Suprapubic skin (tissue), 4 donors: ENCODE results near the gene ELOVL3. TPM values are rescaled to one million over a fixed set of nuclear protein-coding genes. Genes with fewer than 3 reads are reported as not detected.
"Not testable (repeated sequence)": the region's sequence is repeated elsewhere in the genome, so short reads cannot be mapped to it uniquely, and the experiment has no call there.

Source experiments
- DNase-seq, 2 donors: peaks; one replicate each; pipeline ENCODE4 v3.0.0-alpha.2; 2019; ENCODE audit warnings: low spot score in 2 of 2
- H3K27ac ChIP-seq: fragments of 200-600 bp; sonication (generic); one replicate; pipeline ENCODE4 v1.5.1; 2019
- H3K27me3 ChIP-seq: fragments of 200-600 bp; sonication (generic); one replicate; pipeline ENCODE4 v1.5.1; 2019
- H3K36me3 ChIP-seq: fragments of 200-600 bp; sonication (generic); one replicate; pipeline ENCODE4 v1.5.1; 2019
- H3K4me1 ChIP-seq: fragments of 200-600 bp; sonication (generic); one replicate; pipeline ENCODE4 v1.5.1; 2019
- H3K4me3 ChIP-seq: fragments of 200-600 bp; sonication (generic); one replicate; pipeline ENCODE4 v1.5.1; 2019; ENCODE audit warnings: mild to moderate bottlenecking
- H3K9me3 ChIP-seq: fragments of 200-600 bp; sonication (generic); one replicate; pipeline ENCODE4 v1.5.1; 2019
- EP300 ChIP-seq: sonication (generic); formaldehyde crosslinking; IDR thresholded peaks from one replicate; pipeline ENCODE4 v1.6.1; 2017; ENCODE audit warnings: antibody characterized with exemption
- POLR2A ChIP-seq, 2 donors: fragments of 450-650 bp; IDR thresholded peaks; one replicate each; pipeline ENCODE4 v1.6.1; 2017; ENCODE audit warnings: antibody characterized with exemption in 2 of 2, mild to moderate bottlenecking in 2 of 2, moderate library complexity in 2 of 2
- POLR2AphosphoS5 ChIP-seq, 3 donors: sonication (generic); formaldehyde crosslinking; IDR thresholded peaks; one replicate each; pipeline ENCODE4 v1.6.1; 2017; ENCODE audit warnings: antibody characterized with exemption in 3 of 3
- WGBS: methylation state at CpG from one replicate; pipeline ENCODE4 v1.1.5; 2018; 5-methylcytosine and 5-hydroxymethylcytosine counted together
- total RNA-seq, 4 donors: library from RNA; depleted of rRNA; stranded (reverse); fragments of >200 nt; gene quantifications; one replicate each; pipeline ENCODE4 v1.1.0, GENCODE V29; 2016
- TF ChIP-seq, protein P1 (sequence below), 2 donors: fragments of 200-600 bp in 1 of 2; fragments of 450-650 bp in 1 of 2; sonication (generic) in 1 of 2; IDR thresholded peaks; one replicate each; pipeline ENCODE4 v1.5.1; 2016 to 2019; ENCODE audit warnings: antibody characterized with exemption in 2 of 2, mild to moderate bottlenecking in 1 of 2, moderate library complexity in 1 of 2

The ELOVL3 gene
- total RNA-seq, 4 donors from 2014 or later: 16.9 to 84.1 (median 56.5) TPM

DNA sequence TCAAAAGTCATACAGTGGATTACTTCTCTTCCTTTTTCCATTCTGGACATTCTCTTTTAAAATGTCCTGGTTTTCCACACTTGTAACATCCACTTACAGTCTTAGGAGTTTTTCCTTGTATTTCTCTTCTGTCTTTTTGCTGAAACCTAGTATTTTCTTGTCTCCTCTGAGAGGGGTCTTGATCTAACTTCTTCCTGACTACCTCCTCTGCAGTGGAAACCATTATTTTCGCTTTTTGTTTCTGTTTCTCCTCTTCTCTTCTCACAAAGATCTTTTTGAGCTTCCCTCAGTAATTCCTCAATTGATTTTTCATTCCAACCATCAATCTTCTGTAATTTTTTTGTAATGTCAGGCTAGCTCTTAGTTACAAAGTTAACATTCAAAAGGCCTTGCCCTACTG lies 23.7 kb upstream of the ELOVL3 start:
- no peak for DNase-seq
- Histone ChIP-seq H3K27me3 (no peaks in the 10 kb centered on the region), H3K36me3 (no peaks in the 10 kb centered on the region), H3K27ac (no peak overlapping the region), H3K4me1 (no peaks in the 10 kb centered on the region), H3K9me3 (peaks cover 3% of the 10 kb centered on the region), H3K4me3 (no peak overlapping the region)
- TF ChIP-seq POLR2A (IDR thresholded peaks at IDR 0.05) (no peak), POLR2AphosphoS5 (IDR thresholded peaks at IDR 0.05) (no peak), EP300 (no peak)
- TF ChIP-seq, protein P1, sequence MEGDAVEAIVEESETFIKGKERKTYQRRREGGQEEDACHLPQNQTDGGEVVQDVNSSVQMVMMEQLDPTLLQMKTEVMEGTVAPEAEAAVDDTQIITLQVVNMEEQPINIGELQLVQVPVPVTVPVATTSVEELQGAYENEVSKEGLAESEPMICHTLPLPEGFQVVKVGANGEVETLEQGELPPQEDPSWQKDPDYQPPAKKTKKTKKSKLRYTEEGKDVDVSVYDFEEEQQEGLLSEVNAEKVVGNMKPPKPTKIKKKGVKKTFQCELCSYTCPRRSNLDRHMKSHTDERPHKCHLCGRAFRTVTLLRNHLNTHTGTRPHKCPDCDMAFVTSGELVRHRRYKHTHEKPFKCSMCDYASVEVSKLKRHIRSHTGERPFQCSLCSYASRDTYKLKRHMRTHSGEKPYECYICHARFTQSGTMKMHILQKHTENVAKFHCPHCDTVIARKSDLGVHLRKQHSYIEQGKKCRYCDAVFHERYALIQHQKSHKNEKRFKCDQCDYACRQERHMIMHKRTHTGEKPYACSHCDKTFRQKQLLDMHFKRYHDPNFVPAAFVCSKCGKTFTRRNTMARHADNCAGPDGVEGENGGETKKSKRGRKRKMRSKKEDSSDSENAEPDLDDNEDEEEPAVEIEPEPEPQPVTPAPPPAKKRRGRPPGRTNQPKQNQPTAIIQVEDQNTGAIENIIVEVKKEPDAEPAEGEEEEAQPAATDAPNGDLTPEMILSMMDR (IDR thresholded peaks at IDR 0.05): no peak
- WGBS: 77% methylated on average over 1 of the region's 1 CpG

DNA sequence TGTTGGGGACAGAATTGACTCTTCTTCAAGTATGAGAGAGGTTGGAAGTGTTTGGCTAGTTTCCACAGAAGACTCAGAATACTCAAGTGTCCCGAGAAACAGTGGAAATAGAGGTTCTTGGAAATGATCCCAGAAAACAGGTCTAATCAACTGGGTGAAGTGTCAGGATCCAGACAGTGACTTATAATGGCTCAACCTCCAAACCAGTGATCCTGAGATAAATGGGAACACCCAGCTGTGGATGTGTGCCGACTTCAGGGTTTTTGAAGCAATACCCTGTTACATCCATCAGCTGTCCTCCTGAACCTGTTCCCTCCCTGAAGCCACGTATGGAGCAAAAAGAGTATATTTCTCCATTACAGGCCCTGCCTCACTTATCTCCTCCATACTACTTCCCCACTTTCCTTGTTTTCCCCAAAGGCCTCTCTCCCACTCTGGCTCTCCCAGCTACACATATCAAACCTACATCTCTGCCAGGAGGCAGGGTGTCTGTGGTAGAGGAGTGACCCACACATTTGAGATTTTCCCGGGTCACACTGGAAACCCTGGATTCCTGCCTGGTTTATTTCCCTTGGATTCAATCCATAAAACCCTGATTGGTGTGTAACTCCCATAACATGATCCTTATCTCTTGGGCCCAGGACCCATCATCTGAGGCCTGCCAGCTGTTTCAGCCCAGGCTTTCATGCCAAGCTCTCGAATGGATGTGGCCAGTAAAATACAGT lies 17.6 kb upstream of the ELOVL3 start:
- TF ChIP-seq POLR2A (IDR thresholded peaks at IDR 0.05): no peak
- TF ChIP-seq POLR2AphosphoS5 (IDR thresholded peaks at IDR 0.05): no peak
- TF ChIP-seq, protein P1 (IDR thresholded peaks at IDR 0.05): no peak
- TF ChIP-seq EP300: no peak
- H3K4me3 ChIP-seq: no peak overlapping the region
- no peaks in the 10 kb centered on the region for H3K36me3 ChIP-seq
- no peak for DNase-seq
- no peak overlapping the region for H3K27ac ChIP-seq
- H3K9me3 ChIP-seq: peaks cover 3% of the 10 kb centered on the region
- peaks cover 5% of the 10 kb centered on the region for H3K4me1 ChIP-seq
- H3K27me3 ChIP-seq: no peaks in the 10 kb centered on the region
- 39% methylated on average over 5 of the region's 5 CpGs for WGBS

DNA sequence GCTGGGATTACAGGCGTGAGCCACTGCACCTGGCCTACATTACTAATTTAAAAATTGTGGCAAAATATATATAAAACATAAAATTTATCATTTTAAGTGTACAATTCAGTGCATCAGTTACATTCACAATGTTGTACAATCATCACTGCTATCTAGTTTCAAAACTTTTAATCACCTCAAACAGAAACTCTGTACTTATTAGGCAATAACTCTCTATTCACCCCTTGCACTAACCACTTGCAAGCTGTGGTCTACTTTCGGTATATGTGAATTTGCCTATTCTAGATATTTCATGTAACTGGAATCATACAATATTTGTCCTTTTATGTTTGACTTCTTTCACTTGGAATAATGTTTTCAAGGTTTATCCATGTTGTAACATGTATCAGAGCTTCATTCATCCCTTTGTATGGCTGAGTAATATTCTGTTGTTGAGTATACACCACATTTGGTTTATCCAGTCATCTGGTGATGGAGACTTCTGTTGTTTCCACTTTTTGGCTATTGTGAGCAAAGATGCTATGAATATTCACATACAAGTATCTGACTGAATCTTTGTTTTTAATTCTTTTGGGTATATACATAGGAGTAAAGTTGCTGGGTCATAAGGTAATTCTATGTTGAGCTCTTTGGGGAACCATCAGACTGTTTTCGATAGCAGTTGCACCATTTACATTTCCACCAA lies 14.3 kb upstream of the ELOVL3 start:
- WGBS: 78% methylated on average over 3 of the region's 3 CpGs
- peaks cover 5% of the 10 kb centered on the region for H3K4me1 ChIP-seq
- DNase-seq: no peak

DNA sequence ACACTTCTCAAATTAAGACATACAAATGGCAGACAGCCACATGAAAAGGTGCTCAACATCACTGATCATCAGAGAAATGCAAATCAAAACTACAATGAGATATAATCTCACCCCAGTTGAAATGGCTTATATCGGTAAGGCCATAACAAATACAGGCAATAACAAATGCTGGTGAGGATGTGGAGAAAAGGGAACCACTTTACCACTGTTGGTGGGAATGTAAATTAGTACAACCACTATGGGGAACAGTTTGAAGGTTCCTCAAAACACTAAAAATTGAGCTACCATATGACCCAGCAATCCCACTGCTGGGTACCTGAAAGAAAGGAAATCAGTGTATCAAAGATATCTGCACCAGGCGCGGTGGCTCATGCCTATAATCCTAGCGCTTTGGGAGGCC lies 12.5 kb upstream of the ELOVL3 start:
- not testable (repeated sequence) for H3K27ac ChIP-seq, H3K9me3 ChIP-seq, H3K27me3 ChIP-seq, H3K4me3 ChIP-seq, H3K36me3 ChIP-seq, H3K4me1 ChIP-seq, DNase-seq
- WGBS: 64% methylated on average over 4 of the region's 4 CpGs

More for the DNA sequence above, 14.3 kb upstream of the ELOVL3 start:
- TF ChIP-seq EP300: no peak
- no peak for TF ChIP-seq POLR2AphosphoS5 (IDR thresholded peaks at IDR 0.05)
- no peak for TF ChIP-seq POLR2A (IDR thresholded peaks at IDR 0.05)
- TF ChIP-seq, protein P1 (IDR thresholded peaks at IDR 0.05): no peak
- Histone ChIP-seq H3K4me3 (no peak overlapping the region), H3K36me3 (no peaks in the 10 kb centered on the region), H3K9me3 (no peaks in the 10 kb centered on the region), H3K27ac (no peak overlapping the region), H3K27me3 (no peaks in the 10 kb centered on the region)

DNA sequence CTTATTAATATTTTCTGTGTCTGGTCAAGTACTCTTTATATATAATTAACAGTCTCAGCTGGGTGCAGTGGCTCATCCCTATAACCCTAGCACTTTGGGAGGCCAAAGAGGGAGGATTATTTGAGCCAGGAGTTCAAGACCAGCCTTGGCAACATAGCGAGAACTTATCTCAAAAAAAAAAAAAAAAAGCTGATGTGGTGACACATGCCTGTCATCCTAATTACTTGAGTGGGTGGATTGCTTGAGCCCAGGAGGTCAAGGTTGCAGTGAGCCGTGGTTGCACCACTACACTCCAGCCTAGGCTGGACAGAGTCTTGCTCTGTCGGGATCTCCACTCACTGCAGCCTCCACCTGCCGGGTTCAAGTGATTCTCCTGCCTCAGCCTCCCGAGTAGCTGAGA lies 6.7 kb upstream of the ELOVL3 start:
- Histone ChIP-seq H3K27me3 (no peaks in the 10 kb centered on the region), H3K4me3 (no peak overlapping the region), H3K9me3 (no peaks in the 10 kb centered on the region), H3K27ac (no peak overlapping the region), H3K4me1 (no peaks in the 10 kb centered on the region), H3K36me3 (no peaks in the 10 kb centered on the region)
- no peak for DNase-seq
- TF ChIP-seq, protein P1 (IDR thresholded peaks at IDR 0.05): no peak
- 86% methylated on average over 5 of the region's 5 CpGs for WGBS
